Measurements from ENCODE around the gene LASP1NB.

GRCh38 chr17:38967290-38967738 lies 41.9 kb downstream of the LASP1NB start, which contains the start of gene FBXO47:
- no peak for TF ChIP-seq ZFX (IDR thresholded peaks at IDR 0.05)
- TF ChIP-seq CTCF (conservative IDR thresholded peaks at IDR 0.05) = no peak
